Measurements from ENCODE around the gene CADM2.
"Not testable (repeated sequence)": the region's sequence is repeated elsewhere in the genome, so short reads cannot be mapped to it uniquely, and the experiment has no call there.

Gene CADM2

GRCh38 chr3:85603378-85603777 lies 644.6 kb downstream of the CADM2 start:
- H3K27ac ChIP-seq, result no peak overlapping the region
- no peak for DNase-seq (ENCODE audit: low read depth, low spot score)

- H3K27ac ChIP-seq, result no peak overlapping the region
- DNase-seq (ENCODE audit: low read depth, low spot score), result no peak
Measured at GRCh38 chr3:85604641-85605040, 645.9 kb downstream of the CADM2 start.

DNA sequence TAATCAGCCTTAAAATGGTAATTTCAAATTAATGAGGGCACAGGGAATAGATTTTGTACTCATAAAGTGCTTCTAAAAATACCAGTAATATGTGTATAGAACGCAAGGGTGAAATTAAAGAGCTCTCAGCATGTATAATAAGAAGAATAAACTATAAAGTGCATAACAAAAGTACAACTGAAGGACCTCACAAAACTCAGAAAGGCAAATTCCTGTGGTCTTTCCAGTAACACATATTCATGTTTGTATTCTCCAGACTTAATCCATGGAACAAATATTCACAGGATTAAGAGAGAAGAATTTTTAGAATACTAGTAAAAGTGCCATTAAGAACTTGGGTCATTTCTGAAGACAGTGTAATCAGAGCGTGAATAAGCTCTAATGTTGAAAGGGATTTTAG lies 646.3 kb downstream of the CADM2 start:
- H3K27ac ChIP-seq, result no peak overlapping the region
- DNase-seq (ENCODE audit: low read depth, low spot score), result no peak

DNA sequence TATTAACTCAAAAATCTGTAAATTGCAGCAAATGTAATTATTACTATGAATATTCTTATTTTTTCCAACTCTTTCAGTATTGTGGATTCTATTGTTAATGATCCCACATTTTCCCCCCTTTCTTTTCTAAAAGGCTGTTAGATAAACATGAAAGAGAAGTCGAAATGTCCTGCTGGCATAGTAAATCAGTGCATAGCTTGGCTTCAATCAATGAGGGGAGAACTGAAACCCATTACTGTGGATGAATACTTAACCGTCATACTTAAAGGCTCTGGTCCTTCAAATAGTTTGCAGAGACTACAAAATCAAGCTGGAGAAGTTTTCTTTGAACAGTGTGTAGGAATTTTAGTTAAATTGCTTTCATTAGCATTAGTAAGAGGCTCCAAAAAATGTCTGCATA lies 667.9 kb downstream of the CADM2 start:
- no peak overlapping the region for H3K27ac ChIP-seq
- DNase-seq (ENCODE audit: low read depth, low spot score), result no peak

DNA sequence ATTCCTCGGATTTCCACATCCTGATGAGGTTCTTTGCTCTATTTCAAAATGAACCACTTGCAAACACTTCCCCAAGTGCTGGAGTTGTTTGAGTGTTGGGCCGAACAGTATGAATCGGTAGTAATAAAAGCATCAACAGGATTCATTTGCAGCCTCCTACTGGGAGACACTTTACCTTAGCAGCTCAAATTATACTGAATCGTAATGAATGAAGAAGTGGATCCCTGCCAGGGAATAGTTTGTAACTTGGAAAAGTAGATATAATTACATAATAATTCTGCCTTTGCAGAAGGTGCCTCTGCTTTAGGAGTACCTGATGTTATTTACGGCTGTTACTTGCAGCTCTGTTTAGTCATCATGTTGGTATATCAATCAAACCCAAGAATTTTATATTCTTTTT lies 669.1 kb downstream of the CADM2 start:
- H3K27ac ChIP-seq, result no peak overlapping the region
- no peak for DNase-seq (ENCODE audit: low read depth, low spot score)

DNA sequence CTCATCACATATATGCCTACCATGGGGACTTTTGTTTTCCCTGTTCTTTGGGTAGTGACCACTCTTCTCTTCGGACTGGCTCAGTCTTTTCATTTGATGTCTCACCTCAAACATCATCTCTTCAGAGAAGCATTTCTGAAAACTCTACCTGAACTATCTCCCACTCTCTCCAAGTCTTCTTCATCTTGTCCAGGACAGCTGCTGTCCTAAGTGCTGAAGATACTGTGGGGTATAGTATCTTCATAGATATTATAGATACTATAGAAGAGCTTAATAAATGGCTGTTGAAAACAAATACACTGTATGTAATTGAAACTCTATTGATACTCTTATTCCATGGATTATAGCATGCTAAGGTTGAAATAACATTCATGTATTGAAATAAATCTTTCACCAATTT lies 672.3 kb downstream of the CADM2 start:
- DNase-seq (ENCODE audit: low read depth, low spot score), result no peak
- no peak overlapping the region for H3K27ac ChIP-seq

GRCh38 chr3:85632921-85633320 lies 674.1 kb downstream of the CADM2 start:
- no peak for DNase-seq (ENCODE audit: low read depth, low spot score)
- H3K27ac ChIP-seq, result no peak overlapping the region

- no peak overlapping the region for H3K27ac ChIP-seq
- DNase-seq (ENCODE audit: low read depth, low spot score), result no peak
Measured at GRCh38 chr3:85652360-85652759, 693.6 kb downstream of the CADM2 start.

- DNase-seq (ENCODE audit: low read depth, low spot score), result no peak
- H3K27ac ChIP-seq, result no peak overlapping the region
Measured at GRCh38 chr3:85660451-85660850, 701.7 kb downstream of the CADM2 start.

- DNase-seq (ENCODE audit: low read depth, low spot score), result no peak
- no peak overlapping the region for H3K27ac ChIP-seq
Measured at GRCh38 chr3:85662462-85662861, 703.7 kb downstream of the CADM2 start.

- no peak for DNase-seq (ENCODE audit: low read depth, low spot score)
- H3K27ac ChIP-seq, result no peak overlapping the region
Measured at GRCh38 chr3:85667744-85668143, 709.0 kb downstream of the CADM2 start.

DNA sequence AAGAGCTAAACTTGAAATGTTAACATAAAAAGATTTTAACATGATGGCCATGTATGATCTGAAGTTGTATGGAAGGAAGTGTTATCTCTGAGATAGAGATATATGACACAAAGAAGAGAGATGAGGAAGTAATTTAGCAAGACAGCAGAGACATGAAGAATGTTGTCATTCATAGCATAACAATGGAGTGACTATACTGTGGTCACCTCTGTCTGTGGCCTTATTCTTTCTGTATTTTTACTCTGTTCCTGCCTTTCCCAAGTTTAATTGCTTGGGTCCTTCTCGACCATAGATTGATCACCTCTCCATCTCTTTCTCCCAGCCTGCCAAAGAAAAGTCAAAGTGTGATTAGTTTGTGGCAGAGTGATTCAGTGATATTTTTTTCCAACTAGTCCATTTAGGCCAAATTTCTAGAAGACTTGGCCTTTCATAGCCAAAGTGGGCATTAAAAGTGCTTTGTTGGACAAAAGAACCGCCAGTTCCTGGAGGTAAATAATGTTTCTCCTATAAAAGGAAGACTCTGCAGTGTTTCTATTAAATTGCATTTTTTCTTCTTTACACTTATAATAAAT lies 711.9 kb downstream of the CADM2 start:
- no peak for DNase-seq (ENCODE audit: low read depth, low spot score)
- H3K27ac ChIP-seq, result no peak overlapping the region

DNA sequence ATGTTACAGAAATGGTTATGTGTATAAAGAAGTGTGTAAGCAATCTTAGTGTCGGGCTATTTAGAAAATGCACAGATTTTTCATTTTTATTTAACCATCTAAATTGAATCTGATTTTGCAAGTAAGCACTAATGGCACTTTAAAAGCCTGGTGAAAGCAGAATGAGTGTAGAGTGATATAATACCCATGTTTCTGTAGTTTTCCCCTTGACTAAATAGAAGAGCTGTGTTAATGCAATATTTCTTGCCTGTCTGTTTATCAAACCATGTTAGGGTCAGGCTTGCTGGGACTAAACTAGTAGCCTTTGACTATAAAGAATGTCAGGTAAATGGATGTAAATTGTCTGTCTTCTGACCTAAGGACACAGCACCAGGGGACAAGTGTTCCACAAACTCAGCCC lies 714.0 kb downstream of the CADM2 start:
- DNase-seq (ENCODE audit: low read depth, low spot score), result no peak

DNA sequence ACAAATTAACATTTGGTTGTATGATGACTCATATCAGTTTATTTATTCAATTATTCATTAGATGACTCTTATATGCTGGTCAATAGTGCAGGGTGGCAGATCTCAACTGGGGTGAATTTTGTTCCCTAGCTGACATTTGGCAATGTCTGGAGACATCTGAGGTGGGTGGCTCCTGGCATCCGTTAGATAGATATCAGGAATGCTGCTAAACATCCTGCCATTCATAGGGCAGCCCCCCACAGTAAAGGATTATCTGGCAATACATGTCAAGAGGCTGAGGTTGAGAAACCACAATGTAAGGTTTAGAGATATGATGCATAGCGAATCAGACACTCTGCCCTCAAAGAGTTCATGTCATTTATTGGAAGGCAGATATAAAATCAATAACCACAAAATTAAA lies 719.9 kb downstream of the CADM2 start:
- no peak for DNase-seq (ENCODE audit: low read depth, low spot score)
- H3K27ac ChIP-seq, result no peak overlapping the region

More for the DNA sequence above, 714.0 kb downstream of the CADM2 start:
- no peak overlapping the region for H3K27ac ChIP-seq

GRCh38 chr3:85681906-85682305 lies 723.1 kb downstream of the CADM2 start:
- DNase-seq (ENCODE audit: low read depth, low spot score), result no peak

DNA sequence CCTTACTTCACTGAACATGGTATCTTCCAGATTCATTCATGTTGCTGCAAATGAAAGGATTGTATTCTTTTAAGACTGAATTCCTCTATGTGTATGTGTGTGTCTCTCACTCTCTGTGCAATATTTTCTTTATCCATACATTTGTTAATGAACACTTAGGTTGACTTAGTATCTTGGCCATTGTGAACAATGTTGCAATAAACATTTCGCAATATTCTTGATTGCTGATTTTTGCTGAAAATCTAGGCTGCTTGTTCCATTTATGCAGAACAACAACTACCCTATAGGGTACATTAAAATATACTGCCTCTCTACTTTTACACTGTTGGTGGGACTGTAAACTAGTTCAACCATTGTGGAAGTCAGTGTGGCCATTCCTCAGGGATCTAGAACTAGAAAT lies 732.4 kb downstream of the CADM2 start:
- no peak for DNase-seq (ENCODE audit: low read depth, low spot score)

More at GRCh38 chr3:85681906-85682305, 723.1 kb downstream of the CADM2 start:
- H3K27ac ChIP-seq, result no peak overlapping the region

DNA sequence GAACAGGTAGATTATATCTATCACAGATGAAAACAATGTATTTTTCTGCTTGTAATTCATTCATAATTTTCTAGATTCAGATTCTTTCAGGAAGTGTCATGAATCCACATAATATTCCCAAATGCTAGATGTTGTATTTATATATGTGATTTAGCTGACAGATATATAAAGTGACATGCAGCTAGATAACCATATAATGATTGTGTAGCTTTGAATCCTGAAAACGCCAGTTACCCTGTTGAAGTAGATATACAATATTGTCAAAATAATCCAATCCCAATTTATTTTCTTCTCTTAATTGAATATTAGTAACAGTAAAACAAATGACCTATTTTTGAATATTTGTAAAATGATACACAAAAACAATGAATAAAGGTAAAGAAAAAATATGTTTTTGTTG lies 738.4 kb downstream of the CADM2 start:
- DNase-seq (ENCODE audit: low read depth, low spot score), result no peak
- no peak overlapping the region for H3K27ac ChIP-seq

More for the DNA sequence above, 732.4 kb downstream of the CADM2 start:
- no peak overlapping the region for H3K27ac ChIP-seq

DNA sequence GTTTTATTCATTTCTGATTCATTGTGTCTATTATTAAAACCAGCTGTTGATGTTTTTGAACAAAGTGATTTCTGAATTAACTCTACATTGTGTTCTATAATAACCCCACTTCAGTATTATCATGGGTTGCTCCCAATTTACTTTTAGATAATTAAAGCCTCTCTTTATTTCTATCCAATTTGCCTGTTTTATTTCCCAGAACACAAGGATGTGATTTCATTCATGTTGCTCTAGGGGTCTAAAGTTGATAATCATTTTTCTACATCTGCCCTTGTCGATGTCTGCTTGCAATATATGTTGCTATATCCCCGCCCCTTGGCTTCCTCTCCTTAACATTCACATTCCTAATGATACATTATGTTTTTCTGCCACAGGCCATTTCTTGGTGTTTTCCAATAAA lies 747.3 kb downstream of the CADM2 start:
- DNase-seq (ENCODE audit: low read depth, low spot score), result no peak
- H3K27ac ChIP-seq, result no peak overlapping the region

GRCh38 chr3:85708325-85708724 lies 749.5 kb downstream of the CADM2 start:
- not testable (repeated sequence) for DNase-seq (ENCODE audit: low read depth, low spot score); H3K27ac ChIP-seq

GRCh38 chr3:85709346-85709892 lies 750.6 kb downstream of the CADM2 start:
- H3K27ac ChIP-seq, result no peak overlapping the region
- DNase-seq (ENCODE audit: low read depth, low spot score), result no peak

- no peak overlapping the region for H3K27ac ChIP-seq
- no peak for DNase-seq (ENCODE audit: low read depth, low spot score)
Measured at GRCh38 chr3:85710490-85710889, 751.7 kb downstream of the CADM2 start.

DNA sequence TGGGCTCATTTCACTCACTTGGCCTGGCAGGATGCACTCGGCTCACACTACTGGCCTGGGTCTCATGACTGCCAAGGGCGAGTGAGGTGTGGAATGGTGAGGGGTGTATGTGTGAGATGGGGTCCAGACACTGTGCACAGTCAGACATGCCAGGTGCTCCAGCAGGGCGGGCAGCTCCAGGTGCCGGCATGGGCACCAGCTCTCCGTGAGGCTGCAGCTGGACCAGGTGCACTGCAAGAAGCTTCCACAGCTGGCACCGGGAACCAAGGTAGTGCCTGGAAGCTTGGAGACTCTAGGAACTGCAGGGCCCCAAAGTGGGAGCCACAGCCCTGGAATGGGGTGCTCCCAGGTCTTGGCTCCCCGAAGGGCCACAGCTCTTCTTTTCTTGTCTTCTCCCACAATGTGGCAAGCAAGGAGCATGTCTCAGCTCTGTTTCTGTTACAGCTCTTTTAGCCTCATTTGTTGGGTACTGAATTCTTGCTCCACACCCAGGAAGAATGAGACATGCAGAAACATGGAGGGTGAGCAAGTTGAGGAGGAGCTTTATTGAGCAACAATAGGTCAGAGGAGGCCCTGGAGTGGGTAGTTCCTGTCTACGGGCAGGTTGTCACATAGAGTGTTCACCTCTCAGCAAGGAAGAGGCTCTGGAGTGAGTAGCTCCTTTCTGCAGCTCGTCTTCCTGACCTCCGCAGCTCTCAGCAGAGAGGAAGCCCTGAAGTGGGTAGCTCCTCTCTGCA lies 762.8 kb downstream of the CADM2 start:
- no peak for DNase-seq (ENCODE audit: low read depth, low spot score)
- H3K27ac ChIP-seq, result no peak overlapping the region
